ENCODE data around the gene TCTN3. TPM values are rescaled to one million over a fixed set of nuclear protein-coding genes. Genes with fewer than 3 reads are reported as not detected.
A peak's percentile ranks its signal among the peaks of the same experiment; 100 is the strongest.
"Not testable (repeated sequence)": the region's sequence is repeated elsewhere in the genome, so short reads cannot be mapped to it uniquely, and the experiment has no call there.

Gene TCTN3
- total RNA-seq, 1 donor from 2014 or later: 19.5 TPM

GRCh38 chr10:95674643-95675042, 19.1 kb downstream of the TCTN3 start:
- DNase-seq (ENCODE audit: low read depth) (no peak), FAIRE-seq (no peak)
- H3K36me3 ChIP-seq (ENCODE audit: control insufficient read depth, insufficient read depth, low read length): no peaks in the 10 kb centered on the region
- no peak overlapping the region for H3K4me3 ChIP-seq (ENCODE audit: low read depth, low read length)
- TF ChIP-seq CTCF (IDR thresholded peaks at IDR 0.05; ENCODE audit: insufficient read depth, low read length, severe bottlenecking): no peak
- H3K27me3 ChIP-seq (ENCODE audit: control insufficient read depth, insufficient read depth, low read length): no peaks in the 10 kb centered on the region

- not testable (repeated sequence) for H3K4me3 ChIP-seq (ENCODE audit: low read depth, low read length); H3K27me3 ChIP-seq (ENCODE audit: control insufficient read depth, insufficient read depth, low read length); DNase-seq (ENCODE audit: low read depth); FAIRE-seq; H3K36me3 ChIP-seq (ENCODE audit: control insufficient read depth, insufficient read depth, low read length)
Observed at GRCh38 chr10:95672641-95673040, 21.1 kb downstream of the TCTN3 start.

- Histone ChIP-seq H3K36me3 (ENCODE audit: control insufficient read depth, insufficient read depth, low read length) (peaks cover 5% of the 10 kb centered on the region), H3K27me3 (ENCODE audit: control insufficient read depth, insufficient read depth, low read length) (no peaks in the 10 kb centered on the region), H3K4me3 (ENCODE audit: low read depth, low read length) (no peak overlapping the region)
- no peak for FAIRE-seq
- TF ChIP-seq CTCF (IDR thresholded peaks at IDR 0.05; ENCODE audit: insufficient read depth, low read length, severe bottlenecking): no peak
- no peak for DNase-seq (ENCODE audit: low read depth)
Observed at GRCh38 chr10:95664543-95664942, 29.2 kb downstream of the TCTN3 start.

- Histone ChIP-seq H3K4me3 (ENCODE audit: low read depth, low read length) (no peak overlapping the region), H3K27me3 (ENCODE audit: control insufficient read depth, insufficient read depth, low read length) (no peaks in the 10 kb centered on the region), H3K36me3 (ENCODE audit: control insufficient read depth, insufficient read depth, low read length) (peaks cover 5% of the 10 kb centered on the region)
- DNase-seq (ENCODE audit: low read depth): no peak
- TF ChIP-seq CTCF (IDR thresholded peaks at IDR 0.05; ENCODE audit: insufficient read depth, low read length, severe bottlenecking): no peak
- no peak for FAIRE-seq
Observed at GRCh38 chr10:95663496-95663895, 30.2 kb downstream of the TCTN3 start.

GRCh38 chr10:95661818-95662217, 31.9 kb downstream of the TCTN3 start:
- TF ChIP-seq CTCF (IDR thresholded peaks at IDR 0.05; ENCODE audit: insufficient read depth, low read length, severe bottlenecking): no peak
- Histone ChIP-seq H3K4me3 (ENCODE audit: low read depth, low read length) (no peak overlapping the region), H3K36me3 (ENCODE audit: control insufficient read depth, insufficient read depth, low read length) (peaks cover 3% of the 10 kb centered on the region), H3K27me3 (ENCODE audit: control insufficient read depth, insufficient read depth, low read length) (no peaks in the 10 kb centered on the region)
- DNase-seq (ENCODE audit: low read depth): no peak
- no peak for FAIRE-seq

GRCh38 chr10:95660283-95660682, 33.4 kb downstream of the TCTN3 start:
- FAIRE-seq (no peak), DNase-seq (ENCODE audit: low read depth) (peak; percentile 44)
- H3K36me3 ChIP-seq (ENCODE audit: control insufficient read depth, insufficient read depth, low read length): peaks cover 3% of the 10 kb centered on the region
- H3K27me3 ChIP-seq (ENCODE audit: control insufficient read depth, insufficient read depth, low read length): no peaks in the 10 kb centered on the region
- no peak for TF ChIP-seq CTCF (IDR thresholded peaks at IDR 0.05; ENCODE audit: insufficient read depth, low read length, severe bottlenecking)
- no peak overlapping the region for H3K4me3 ChIP-seq (ENCODE audit: low read depth, low read length)
